Stimulated activated CD8-positive, alpha-beta memory T cell treated with anti-CD3 and anti-CD28 coated beads, Interleukin-7, amount 100 ng/mL, for 24 hours (primary cell): ENCODE data around the gene MSL3B.

ENCODE experiments used
- DNase-seq: peaks from one replicate; pipeline ENCODE4 v3.0.0-alpha.2; 2020; ENCODE audit warnings: low read depth

The MSL3B gene

GRCh38 chr2:233852056-233852455 lies 16.1 kb downstream of the MSL3B start:
- DNase-seq: no peak

GRCh38 chr2:233851169-233851568 lies 17.0 kb downstream of the MSL3B start:
- DNase-seq: no peak

GRCh38 chr2:233850745-233851144 lies 17.4 kb downstream of the MSL3B start:
- no peak for DNase-seq

- no peak for DNase-seq
These were observed 18.4 kb downstream of the MSL3B start for GRCh38 chr2:233849607-233850271.

GRCh38 chr2:233848276-233848675 lies 19.9 kb downstream of the MSL3B start:
- DNase-seq: no peak

- DNase-seq: no peak
These were observed 20.8 kb downstream of the MSL3B start for GRCh38 chr2:233847248-233847898.

- DNase-seq: no peak
These were observed 21.6 kb downstream of the MSL3B start for GRCh38 chr2:233846387-233847247.

- no peak for DNase-seq
These were observed 22.7 kb downstream of the MSL3B start for GRCh38 chr2:233845301-233846060.

- no peak for DNase-seq
These were observed 23.4 kb downstream of the MSL3B start for GRCh38 chr2:233844836-233845235.

GRCh38 chr2:233844064-233844807 lies 23.9 kb downstream of the MSL3B start:
- DNase-seq: no peak

- DNase-seq: no peak
These were observed 27.0 kb downstream of the MSL3B start for GRCh38 chr2:233841183-233841582.

- DNase-seq: no peak
These were observed 27.7 kb downstream of the MSL3B start for GRCh38 chr2:233840520-233840919.

- DNase-seq: no peak
These were observed 28.8 kb downstream of the MSL3B start for GRCh38 chr2:233839447-233839820.

GRCh38 chr2:233838726-233839446 lies 29.3 kb downstream of the MSL3B start:
- no peak for DNase-seq

GRCh38 chr2:233838251-233838650 lies 29.9 kb downstream of the MSL3B start:
- no peak for DNase-seq

GRCh38 chr2:233837694-233838229 lies 30.4 kb downstream of the MSL3B start:
- no peak for DNase-seq

- no peak for DNase-seq
These were observed 31.8 kb downstream of the MSL3B start for GRCh38 chr2:233836359-233836758.

- DNase-seq: no peak
These were observed 32.7 kb downstream of the MSL3B start for GRCh38 chr2:233835230-233836186.

GRCh38 chr2:233833345-233833744 lies 34.8 kb downstream of the MSL3B start:
- DNase-seq: no peak
